Vein endothelial cell (primary cell): ENCODE data around the gene ASCL5. TPM values are rescaled to one million over a fixed set of nuclear protein-coding genes. Genes with fewer than 3 reads are reported as not detected.

Experiments used
- total RNA-seq: library from RNA; depleted of rRNA; stranded (reverse); fragments of >200 nt; gene quantifications from 2 replicates; pipeline ENCODE4 v1.2.3, GENCODE V29; 2012

The ASCL5 gene, protein sequence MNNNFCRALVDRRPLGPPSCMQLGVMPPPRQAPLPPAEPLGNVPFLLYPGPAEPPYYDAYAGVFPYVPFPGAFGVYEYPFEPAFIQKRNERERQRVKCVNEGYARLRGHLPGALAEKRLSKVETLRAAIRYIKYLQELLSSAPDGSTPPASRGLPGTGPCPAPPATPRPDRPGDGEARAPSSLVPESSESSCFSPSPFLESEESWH
- total RNA-seq, result not detected in 2 replicates

DNA sequence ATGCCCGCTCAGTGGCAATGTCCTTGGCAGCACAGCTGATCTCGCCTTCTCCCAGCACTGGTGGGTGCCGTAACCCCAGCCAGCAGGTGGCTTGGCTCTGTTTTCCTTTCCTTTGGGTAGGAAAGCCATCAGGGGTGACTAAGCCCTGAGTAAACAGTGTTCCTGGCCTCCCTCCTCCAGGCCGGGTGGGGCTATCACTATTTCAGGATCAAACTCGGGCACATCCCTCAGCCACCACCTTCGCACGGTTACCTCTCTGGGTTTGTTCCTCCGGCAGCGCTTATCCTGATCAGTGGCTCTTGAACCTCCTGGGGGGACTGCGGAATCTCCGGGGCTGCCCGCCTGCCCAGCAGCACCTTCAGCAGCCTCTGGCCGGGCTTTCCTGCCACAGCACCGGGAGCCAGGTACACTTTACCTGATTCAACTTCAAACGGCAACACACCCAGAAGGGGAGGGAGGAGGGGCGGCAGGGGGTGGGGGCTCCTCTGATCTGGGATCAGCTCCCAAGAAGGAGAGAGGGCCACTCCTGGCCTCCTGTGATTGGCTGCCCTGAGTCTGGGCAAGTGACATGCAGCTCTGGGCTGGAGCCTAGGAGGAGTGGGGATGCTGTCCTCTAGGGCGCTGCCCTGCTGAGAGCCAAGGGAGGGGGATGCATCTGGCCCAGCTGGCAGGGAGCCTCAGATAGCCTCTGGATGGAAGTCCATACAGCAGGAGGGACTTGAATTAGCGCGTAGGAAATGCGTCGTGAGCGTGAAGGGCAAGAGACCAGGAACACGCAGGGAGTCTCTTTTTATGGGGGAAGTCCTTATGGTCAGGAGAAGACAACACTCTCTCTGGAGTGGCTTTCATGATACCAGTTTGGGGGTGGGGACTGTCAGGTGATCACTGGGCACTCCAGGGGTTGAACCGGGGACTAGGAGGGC is at the start of gene ASCL5:
TSS of gene ASCL5 (minus strand) at position 353 of the 923 bp plus-strand sequence. CDS start 11,812 bp downstream, outside the sequence.

DNA sequence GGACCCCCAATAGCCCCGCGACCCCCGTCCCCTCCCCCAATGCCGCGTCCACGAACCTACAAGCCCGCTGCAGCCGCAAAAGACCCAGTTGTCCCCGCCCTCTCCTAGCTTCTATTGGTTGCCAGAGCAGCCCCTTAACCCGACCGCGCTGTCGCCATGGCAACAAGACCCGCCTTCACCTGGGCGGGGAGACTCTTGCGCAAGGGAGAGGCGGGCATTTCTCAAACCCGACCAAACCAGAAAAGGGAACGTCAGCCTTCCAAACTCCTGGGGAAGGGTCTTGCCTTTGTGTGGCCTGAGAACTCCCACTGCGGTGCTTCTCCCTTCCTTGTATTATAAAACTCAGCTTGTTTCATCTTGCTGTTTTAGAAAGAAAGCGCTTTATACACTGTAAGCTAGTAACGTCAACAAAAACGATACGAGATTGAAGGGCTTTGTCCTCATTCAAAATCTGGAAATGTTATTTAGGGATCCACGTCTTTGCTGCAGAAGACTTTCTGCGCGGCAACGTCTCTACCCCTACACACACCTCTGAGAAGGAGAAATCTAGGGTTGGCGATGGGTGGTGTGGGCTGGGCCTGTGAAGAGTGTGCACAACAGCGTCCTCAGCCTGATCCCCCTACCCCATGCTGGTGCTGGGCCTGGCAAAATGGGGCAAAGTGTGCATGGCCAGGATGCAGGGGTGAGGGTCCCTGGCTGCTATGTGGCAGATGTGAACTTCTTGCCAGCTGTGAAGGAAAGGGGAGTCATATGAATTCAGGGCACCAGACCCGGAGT is 27.6 kb upstream of the ASCL5 start, which contains the start of gene TMEM9:
TSS of gene TMEM9 (minus strand) at position 86 of the 777 bp plus-strand sequence. CDS start 551 bp downstream, outside the sequence.

DNA sequence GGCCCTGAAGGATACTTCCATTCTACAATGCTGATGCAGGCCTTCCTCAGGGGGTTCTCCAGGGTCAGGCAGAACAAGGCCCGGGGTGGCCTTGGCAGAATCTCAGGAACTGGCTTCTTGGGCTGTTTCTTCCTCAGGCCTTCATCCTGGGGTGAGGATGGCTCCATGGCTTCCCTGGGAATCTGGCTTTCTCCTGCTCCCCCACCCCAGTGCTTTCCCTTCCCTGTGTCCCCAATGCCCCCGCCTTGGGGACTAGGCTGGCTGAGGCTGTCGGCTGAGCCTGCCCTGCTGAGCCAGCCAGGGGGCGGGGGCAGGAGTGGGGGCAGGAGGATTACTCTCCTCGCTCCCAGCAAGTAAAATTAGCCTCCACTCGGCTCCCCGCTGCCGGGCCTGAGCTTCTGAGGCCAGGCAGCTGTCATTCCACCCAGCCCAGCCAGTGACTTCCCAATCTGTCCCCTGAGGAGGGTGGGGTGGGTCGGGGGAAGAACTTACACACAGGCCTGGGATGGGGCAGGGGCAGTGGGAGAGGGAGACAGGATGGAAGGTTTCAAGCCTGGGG is 14.7 kb downstream of the ASCL5 start, which contains the start of gene CACNA1S:
TSS of gene CACNA1S (minus strand) at position 254 of the 559 bp plus-strand sequence. CDS start at position 167, 87 bp downstream.

Other genes starting within 250 kb of the ASCL5 start
- gene INAVA, start 232.3 kb downstream of the ASCL5 start, total RNA-seq, result not detected in 2 replicates
- 4.6 and 5.2 TPM in 2 replicates for gene KIF21B, start 103.5 kb downstream of the ASCL5 start, total RNA-seq
- not detected in 2 replicates for gene CACNA1S, start 14.8 kb downstream of the ASCL5 start, total RNA-seq
- gene TMEM9, start 27.3 kb upstream of the ASCL5 start, total RNA-seq, result 32.7 and 46.7 TPM in 2 replicates
- gene IGFN1, start 63.6 kb upstream of the ASCL5 start, total RNA-seq, result not detected in 2 replicates
- under 0.01 and 0.10 TPM in 2 replicates for gene PKP1, start 156.3 kb upstream of the ASCL5 start, total RNA-seq